Transverse colon (tissue), 4 donors: ENCODE measurements around the gene PRRT1.

Experiments used
- CTCF ChIP-seq, 5 experiments: fragments of 200-600 bp in 3 of 5; fragments of 450-650 bp in 2 of 5; sonication (generic) in 3 of 5; IDR thresholded peaks; 1 replicate in 2 of 5; 2 replicates in 3 of 5; pipeline ENCODE4 v1.5.1; 2016 to 2017; ENCODE audit warnings: antibody characterized with exemption in 5 of 5, inconsistent platforms in 3 of 5, mild to moderate bottlenecking in 2 of 5, moderate library complexity in 1 of 5
- EP300 ChIP-seq: sonication (generic); formaldehyde crosslinking; IDR thresholded peaks from one replicate; pipeline ENCODE4 v1.6.1; 2017; ENCODE audit warnings: antibody characterized with exemption, low read depth
- POLR2AphosphoS5 ChIP-seq, 3 donors: sonication (generic); formaldehyde crosslinking; IDR thresholded peaks; one replicate each; pipeline ENCODE4 v1.6.1; 2016; ENCODE audit warnings: antibody characterized with exemption in 3 of 3

- no peak for TF ChIP-seq POLR2AphosphoS5 (IDR thresholded peaks at IDR 0.05)
- TF ChIP-seq CTCF (IDR thresholded peaks at IDR 0.05): no peak
- no peak for TF ChIP-seq EP300
Observed at GRCh38 chr6:32187009-32187709, 35.4 kb upstream of the PRRT1 start.
